H4 (cell line): Measurements from ENCODE around the gene ADD1. TPM values are rescaled to one million over a fixed set of nuclear protein-coding genes. Genes with fewer than 3 reads are reported as not detected.

ENCODE experiments used
- DNase-seq: peaks from one replicate; pipeline ENCODE4 v3.0.0-alpha.2; 2015; ENCODE audit warnings: low spot score
- total RNA-seq: library from RNA; depleted of rRNA; stranded (reverse); fragments of >200 nt; shearing (Covaris generic); gene quantifications from 2 replicates; pipeline ENCODE4 v1.2.3, GENCODE V29; 2014

The ADD1 gene
- total RNA-seq, 1 experiment from 2014 or later, result 117 TPM

DNA sequence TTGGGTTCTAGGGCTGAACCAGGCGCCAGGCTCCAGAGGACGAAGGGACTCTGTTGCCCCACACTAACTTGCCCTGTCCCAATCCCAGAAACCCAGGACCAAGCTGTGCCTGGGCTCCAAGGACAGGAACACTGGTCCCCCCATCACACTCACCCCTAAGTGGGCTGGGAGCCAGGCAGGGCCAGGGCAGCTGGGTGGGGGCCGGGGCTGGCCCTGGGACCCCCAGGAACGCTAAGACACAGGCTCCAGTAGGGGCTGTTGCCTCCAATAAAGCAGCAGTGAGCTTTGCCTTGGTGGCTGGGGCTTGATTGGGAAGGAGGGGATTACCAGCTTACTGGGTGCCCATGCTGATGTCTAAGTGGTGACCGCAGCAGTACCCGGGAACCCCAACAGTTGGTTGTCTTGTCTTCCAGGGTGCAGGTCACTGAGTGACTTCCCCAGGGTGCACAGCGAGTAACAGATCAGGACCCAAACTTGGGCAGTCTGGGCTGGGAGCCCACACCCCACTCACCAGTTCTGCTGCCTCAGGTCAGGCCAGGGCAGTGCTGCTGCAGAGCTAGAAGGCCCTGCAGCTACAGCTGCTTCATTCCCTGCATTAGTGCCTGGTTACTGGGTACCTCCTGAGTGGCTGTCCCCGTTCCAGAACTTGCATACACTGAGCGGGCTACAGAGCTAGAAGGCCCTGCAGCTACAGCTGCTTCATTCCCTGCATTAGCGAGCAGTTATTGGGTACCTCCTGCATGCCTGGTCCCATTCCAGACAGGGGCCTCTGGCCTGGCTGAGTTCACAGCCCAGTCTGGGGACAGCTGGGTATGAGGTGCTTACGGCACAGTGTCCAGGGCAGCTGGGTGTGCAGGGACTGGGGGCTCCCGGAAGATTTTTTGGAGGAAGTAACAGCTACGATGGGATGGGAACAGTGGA, 9.4 kb upstream of the ADD1 start:
- DNase-seq, result no peak

DNA sequence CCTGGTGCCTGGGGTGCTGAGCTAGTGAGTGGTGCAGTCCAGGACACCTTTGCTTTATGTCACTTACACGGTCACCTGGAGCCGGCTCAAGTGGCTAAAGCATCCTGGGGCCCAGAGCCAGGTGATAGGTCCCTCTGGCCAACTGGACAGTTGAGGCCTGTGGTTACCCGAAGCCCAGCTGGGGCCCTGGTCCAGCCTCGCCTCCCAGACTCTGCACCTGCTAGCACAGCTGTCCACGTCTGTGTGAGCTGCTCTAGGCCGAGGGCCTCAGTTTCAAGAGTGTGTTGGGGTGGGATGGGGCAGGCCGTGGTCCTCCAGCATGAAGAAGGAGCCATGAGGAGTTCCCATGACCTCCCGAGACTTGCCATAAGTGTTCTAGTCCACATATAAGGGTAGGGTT, 7.7 kb upstream of the ADD1 start:
- DNase-seq, result no peak

DNA sequence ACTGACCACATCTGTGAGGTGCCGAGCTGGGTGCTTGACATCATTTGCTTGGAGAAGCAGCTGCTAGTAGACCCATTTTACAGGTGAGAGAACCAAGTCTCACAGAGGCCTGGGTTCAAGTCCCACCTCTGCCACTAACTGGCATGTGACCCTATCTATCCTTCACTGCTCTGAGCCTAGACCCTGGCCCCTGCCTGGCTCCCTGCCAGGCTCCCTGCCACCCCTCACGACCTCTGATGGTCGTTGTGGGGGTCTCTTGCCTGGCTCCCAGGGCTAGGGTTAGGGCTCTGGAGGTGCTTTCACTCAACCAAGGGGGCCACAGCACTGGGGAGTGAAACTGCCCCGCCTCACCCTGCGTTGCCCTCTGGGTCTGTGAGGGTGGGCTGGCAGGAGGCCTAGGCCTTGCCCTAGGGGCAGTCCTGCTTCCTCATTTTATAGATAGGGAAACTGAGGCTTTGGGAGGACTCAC, 7.2 kb upstream of the ADD1 start:
- no peak for DNase-seq

DNA sequence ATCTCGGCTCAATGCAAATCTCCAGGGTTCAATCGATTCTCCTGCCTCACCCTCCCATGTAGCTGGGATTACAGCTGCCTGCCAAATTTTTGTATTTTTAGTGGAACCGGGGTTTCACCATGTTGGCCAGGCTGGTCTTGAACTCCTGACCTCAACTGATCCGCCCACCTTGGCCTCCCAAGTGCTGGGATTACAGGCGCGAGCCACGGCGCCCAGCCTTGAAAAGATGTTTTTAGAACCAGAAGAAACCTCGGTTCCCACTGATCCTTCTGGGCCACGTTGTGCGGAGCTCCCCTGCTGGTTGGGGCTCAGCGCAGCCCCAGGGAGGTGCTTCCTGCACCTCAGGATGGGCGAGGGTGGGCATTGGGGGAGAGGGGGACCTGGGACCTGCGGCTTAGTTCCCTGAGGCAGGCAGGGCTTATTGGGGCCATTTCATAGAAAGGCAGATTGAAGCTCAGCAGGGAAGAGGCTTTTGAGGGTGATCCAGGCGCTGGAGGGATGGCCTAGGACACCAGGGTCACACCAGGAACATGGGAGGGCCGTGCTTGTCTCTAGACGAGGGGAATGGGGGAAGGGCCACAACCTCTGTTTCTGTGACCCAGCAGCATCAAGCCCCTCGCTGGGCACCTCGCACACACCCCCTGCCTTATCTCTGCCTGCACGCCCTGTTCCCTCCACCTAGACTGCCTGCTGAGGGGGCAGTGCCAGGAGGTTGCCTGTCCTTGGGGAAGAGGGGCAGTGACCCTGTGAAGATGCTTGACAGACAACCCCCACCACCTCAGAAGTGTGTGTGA, 6.3 kb upstream of the ADD1 start:
- no peak for DNase-seq

DNA sequence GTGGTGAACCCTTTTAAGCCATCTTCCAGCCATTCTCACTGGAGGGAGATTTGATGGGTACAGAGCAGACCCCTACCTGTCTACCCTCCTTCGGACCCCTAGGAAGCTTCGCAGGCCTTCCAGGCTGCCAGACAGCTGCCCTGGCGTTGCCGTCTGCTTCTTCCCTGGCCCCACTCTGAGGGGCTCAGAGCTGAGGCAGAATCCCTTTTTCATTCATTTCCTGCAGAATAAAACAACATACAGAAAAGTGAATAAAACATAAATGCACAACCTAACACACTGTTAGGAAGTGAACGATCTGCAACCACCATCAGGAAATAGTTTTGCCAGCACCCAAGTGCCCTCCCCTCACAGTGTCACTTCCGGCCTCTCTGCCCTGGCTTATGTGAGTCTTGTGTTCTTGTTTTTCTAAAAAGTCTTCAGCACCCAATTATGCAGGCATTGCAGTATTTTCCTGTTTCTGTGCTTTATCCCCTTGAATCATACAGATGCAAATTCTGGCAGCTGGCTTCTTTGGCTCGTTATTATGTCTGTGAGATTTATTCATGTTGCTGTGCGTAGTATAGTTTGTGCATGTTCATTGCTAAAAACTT, 5.6 kb upstream of the ADD1 start:
- no peak for DNase-seq

DNA sequence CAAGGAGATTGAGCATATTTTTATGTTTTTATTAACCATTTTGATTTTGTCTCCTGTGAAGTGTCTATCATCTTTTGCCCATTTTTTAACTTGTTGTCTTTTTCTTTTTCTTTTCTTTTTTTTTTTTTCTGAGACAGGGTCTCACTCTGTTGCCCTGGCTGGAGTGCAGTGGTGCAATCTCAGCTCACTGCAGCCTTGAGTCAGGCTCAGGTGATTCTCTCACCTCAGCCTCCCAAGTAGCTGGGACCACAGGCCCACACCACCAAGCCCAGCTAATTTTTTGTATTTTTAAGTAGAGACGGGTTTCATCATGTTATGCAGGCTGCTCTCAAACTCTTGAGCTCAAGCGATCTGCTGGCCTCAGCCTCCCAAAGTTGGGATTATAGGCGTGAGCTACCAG, 4.6 kb upstream of the ADD1 start:
- DNase-seq, result no peak

DNA sequence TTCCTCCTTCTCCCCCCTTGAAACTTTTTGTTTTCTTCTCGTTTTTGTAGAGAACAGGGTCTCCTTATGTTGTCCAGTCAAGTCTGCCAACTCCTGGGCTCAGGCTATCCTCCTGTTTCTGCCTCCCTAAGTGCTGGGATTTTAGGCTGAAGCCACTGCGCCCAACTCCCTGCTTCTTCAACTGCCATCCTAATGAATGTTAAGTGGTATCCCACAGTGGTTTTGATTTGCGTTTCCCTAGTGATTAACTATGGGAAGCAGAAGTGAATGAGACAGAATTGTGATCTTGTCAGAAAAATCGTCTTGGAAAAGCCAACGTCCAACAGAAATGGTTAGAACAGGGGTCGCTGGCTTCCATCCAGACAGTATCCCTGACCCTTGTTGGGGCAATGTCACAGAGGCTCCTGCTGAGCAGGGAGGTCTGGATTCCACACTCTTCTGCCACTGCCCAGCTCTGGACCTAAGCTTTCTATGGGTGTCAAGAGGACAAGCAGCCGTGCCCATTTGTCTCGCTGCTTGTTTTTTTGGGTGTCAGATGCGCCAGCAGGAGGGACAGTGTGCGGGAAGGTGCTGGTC, 869 bp upstream of the ADD1 start:
- DNase-seq, result no peak

DNA sequence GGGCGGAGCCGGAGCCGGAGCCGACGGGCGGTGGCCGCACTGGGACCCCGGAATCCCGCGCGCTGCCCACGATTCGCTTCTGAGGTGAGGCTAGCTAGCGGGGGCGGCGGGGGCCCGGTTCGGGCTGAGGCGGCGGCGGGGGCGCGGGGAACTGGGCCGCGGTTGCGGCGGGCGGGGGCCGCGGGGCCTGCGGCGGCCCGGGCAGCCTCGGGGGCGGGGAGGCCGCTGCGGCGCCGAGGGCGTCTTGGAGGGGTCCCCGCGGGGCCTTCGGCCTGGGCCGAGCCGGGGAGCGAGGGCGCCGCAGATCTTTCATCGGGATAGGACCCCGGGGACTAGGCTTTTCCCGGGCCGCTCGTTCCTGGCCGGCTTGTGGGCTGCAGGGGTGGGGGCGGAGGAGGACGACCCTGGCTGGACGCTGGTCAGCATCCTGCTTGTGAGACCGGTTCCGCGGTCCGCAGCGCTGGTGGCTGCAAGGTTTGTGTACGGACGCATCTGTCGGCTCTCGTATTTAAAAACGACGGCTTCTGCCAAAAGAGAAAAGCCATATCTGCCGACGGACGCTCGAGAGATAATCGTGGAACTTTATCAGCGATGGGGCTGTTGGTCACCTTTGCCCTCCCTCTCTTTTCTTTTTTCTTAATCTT, 419 bp downstream of the ADD1 start:
- DNase-seq, result no peak

DNA sequence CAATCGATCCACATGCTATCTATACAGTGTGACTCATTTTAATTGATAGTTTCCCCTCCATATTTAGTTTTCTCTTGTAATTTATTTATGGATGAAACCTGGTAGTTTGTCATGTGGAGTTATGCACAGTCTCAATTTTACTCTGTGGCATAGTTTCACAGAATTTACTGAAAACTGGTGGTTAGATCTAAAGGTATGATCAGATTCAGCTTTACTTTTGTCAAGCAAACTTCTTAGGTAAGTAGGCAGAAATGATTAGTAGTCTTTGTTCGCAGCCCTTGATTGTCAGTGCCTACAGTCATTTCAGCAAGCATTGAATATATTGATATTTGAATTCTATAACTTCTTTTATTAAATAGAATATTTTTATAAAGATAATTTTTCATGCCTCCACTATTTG, 2.5 kb downstream of the ADD1 start:
- DNase-seq, result no peak

DNA sequence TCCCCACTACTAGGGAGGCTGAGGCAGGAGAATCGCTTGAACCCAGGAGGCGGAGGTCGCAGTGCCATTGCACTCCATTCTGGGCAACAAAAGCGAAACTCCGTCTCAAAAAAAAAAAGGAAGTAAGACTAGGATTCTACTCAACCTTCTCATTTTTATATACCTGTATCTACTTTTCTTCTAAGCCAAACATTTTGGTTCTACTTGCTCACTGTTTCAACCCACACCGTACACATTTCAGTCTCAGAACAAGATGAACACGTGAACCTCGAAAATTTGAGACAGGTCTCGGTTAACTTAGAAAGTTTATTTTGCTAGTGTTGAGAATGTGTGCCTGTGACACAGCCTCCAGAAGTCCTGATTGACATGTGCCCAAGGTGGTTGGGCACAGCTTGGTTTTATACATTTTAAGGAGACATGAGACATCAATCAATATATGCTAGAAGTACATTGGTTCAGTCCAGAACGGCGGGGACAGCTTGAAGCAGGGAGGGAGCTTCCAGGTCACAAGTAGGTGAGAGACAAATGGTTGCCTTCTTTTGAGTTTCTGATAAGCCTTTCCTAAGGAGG, 3.7 kb downstream of the ADD1 start:
- DNase-seq, result no peak

DNA sequence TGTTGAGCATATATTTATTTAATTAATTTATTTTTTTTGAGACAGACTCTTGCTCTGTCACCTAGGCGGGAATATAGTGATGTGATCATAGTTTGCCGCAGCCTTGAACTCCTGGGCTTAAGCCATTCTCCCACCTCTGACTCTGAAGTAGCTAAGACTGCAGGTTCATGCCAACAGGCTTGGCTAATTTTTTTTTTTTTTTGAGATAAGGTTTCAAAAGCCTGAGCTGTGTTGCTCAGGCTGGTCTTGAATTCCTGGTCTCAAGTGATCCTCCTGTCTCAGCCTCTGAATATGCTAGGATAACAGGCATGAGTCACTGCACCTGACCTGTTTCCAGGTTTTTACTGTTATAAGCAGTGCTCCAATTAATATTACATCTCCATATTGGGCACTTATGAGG, 4.8 kb downstream of the ADD1 start:
- no peak for DNase-seq

DNA sequence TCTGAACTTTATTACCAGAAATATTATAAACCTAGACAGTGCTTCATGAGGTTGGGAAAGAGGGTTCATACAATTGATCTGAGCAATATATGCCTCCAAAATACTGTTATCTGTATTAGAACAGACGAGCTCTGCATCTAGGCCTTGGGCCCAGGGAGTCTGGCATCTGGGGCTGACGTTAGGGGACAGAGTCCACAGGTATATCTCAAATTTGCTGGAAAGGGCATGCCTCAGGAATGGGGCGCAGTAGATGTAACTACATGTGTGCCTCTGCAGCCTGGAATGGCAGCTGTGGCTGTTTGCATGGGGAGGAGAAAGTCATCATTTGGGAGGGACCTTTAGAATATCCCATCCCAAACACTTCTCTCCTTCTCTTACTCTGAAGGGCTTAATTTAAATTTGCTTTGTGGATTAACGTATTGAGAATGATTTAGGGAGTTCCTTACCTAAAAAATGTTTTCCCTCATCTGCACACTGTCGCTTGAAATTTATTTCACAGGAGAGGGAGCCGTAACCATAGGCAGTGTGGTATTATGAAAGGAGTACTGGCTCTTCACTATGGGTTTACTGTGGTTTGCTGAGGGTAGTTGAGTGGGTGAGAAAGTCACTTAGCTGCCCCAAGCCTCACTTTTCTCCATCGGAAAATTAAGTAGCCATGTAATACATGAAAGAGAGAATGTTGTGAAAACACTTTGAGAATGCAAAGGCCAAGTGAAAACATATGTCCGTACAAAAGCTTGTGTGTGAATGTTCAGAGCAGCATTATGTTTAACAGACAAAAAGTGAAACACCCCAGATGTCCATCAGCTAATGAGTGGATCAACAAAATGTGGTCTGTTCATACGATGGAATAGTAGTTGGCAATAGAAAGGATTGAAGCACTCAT, 5.9 kb downstream of the ADD1 start:
- DNase-seq, result no peak

DNA sequence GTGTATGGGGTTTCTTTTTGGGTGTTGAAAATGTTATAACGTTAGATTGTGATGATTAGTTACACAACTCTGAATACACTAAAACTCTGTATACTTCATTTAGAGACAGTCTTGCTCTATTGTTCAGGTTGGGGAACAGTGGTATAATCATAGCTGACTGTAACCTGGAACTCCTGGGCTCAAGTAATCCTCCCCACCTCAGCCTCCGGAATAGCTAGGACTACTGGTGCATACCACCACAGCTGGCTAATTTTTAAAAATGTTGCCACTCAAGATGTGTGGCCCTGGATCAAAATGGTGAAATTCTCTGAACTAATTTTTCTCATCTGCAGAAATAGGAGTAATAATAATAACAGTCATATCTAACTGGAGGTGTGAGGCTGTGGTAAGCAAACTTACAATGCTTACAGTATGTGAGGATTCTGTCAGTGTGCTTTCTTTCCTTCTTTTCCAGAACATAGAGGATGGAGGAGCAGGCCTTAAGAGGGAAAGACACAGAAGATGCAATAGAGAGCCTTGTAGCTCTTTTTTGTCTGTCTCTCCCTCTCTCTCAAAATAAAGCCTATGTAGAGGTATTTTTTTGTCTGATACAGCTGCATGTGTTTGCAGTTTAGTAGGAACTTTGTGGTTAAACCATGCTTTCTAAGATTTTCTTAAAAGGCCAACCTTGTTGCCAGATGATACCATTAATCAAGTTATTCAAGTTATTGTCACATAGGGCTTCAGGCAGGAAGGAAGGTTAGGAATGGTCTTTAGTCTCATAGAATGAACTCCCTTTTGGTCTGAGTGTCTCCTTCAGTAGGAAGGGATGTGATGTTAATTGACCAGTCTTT, 7.5 kb downstream of the ADD1 start:
- DNase-seq, result no peak

DNA sequence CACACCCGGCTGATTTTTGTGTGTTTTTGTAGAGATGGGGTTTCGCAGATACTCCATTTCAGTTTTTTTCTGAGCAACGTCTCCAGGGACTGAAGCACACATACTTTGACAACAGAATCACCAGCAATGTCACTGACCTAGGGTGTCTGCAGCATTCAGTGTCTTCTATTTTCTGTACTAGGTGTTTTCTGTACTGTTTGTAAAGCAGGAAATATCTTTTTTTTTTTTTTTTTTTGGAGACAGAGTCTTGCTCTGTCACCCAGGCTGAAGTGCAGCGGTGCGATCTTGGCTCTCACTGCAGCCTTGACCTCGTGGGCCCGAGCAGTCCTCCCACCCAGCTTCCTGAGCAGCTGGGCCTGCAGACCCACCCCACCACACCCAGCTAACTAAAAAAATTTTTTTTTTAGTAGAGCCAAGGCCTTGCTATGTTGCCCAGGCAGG, 8.9 kb downstream of the ADD1 start:
- DNase-seq, result no peak

DNA sequence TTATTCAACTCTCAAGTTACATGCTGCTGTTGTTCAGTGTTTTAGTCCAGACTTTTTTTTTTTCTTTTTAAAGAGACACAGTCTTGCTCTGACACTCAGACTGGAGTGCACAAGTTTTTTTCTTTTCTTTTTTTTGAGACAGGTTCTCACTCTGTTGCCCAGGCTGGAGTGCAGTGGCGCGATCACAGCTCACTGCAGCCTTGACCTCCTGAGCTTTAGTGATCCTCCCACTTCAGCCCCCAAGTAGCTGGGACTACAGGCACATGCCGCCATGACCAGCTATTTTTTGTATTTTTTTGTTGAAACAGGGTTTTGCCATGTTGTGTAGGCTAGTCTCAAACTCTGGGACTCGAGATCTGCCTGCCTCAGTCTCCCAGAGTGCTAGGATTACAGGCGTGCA, 11.9 kb downstream of the ADD1 start:
- DNase-seq, result no peak

DNA sequence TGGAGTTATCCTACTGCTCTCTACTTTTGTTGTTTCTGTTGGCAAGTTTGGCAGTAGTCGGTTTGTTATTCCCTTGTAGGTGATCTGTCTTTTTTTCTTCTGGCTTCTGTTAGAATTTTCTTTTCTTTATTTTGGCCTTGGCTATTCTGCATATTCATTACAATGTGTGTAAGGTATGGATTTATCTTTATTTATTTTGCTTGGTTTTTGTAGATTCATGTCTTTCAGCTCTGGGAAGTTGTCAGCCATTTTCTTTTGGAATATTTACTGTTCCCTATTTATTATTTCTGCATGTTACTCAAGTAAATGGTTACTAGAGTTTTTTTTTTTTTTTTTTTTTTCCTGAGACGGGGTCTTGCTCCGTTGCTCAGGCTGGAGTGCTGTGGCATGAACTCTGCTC, 12.6 kb downstream of the ADD1 start:
- DNase-seq, result no peak

DNA sequence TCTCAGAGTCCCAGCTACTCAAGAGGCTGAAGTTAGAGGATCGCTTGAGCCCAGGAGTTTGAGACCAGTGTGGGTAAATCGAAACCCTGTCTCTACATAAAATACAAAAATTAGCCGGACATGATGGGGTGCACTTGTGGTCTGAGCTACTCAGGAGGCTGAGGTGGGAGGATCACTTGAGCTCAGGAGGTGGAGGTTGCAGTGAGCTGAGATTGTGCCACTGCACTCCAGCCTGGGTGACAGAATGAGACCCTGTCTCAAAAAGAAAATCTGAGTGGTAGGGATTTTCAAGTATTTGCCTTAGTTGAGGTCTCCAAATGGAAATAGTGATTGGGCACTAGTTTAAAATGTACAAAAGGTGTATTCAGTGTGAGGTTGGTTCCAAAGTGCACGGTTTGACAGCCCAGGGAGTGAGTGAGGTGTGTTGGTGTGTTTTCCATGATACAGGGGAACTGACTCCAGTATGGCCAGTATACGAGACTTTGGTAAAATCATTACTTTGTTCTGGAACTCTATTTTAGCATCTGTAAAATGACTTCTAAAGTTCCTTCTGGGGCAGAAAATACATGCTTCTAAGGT, 13.8 kb downstream of the ADD1 start:
- no peak for DNase-seq

DNA sequence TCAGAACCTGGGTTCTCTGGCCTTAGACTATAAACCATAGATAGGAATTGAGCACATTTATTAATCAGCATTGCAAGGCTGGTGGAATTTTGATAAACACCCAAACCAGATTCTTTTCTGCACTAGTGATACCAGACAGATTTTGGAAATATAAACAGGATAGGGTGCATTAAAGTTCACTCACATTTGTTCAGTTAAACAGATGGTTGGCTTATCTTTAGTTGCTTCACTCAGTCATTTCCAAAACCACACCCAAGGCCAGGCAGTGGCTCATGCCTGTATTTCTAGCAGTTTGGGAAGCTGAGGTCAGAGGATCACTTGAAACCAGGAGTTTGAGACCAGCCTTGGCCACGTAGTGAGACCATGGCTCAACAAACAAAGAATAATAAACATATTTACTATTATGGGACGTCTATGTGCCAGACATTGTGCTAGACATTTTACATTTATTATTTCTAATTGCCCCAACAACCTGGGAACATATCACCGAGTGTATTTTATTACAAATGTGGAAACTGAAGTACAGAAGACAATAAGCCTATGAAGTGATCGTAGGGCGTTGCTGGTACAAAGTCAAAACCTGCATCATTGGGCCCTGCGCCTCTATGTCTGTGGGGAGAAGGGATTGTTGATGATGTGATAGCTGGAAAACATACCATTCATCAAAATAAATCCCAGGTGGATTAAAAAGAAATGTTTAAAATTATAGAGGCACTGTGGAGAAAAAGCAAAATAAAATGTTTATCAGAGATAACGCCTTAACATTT, 15.0 kb downstream of the ADD1 start:
- DNase-seq, result peak; percentile 32
